MG63 (cell line): ENCODE results near the gene ZNF79. TPM values are rescaled to one million over a fixed set of nuclear protein-coding genes. Genes with fewer than 3 reads are reported as not detected.

Experiments
- DNase-seq: peaks from one replicate; pipeline ENCODE4 v3.0.0-alpha.2; 2020
- H3K27me3 ChIP-seq: fragments of 250-450 bp; sonication (Bioruptor Pico); 2 replicates; pipeline ENCODE4 v1.5.1; 2020; ENCODE audit warnings: mild to moderate bottlenecking, moderate library complexity
- H3K36me3 ChIP-seq: fragments of 250-450 bp; sonication (Bioruptor Pico); 2 replicates; pipeline ENCODE4 v1.5.1; 2020; ENCODE audit warnings: mild to moderate bottlenecking, moderate library complexity
- H3K4me3 ChIP-seq: fragments of 250-450 bp; sonication (Bioruptor Pico); 2 replicates; pipeline ENCODE4 v1.5.1; 2020; ENCODE audit warnings: mild to moderate bottlenecking, moderate library complexity
- H3K9me3 ChIP-seq: fragments of 250-450 bp; sonication (Bioruptor Pico); 2 replicates; pipeline ENCODE4 v1.5.1; 2020; ENCODE audit warnings: mild to moderate bottlenecking, moderate library complexity
- total RNA-seq: library from RNA; depleted of rRNA; stranded (reverse); fragments of >200 nt; shearing (Covaris generic); gene quantifications from 2 replicates; pipeline ENCODE4 v1.2.3, GENCODE V29; 2014; ENCODE audit warnings: low replicate concordance; rRNA removed

Gene ZNF79
- 3.3 and 4.4 TPM in 2 replicates for total RNA-seq

GRCh38 chr9:127423934-127424675, at the start of gene ZNF79:
Gene ZNF79 (plus strand): TSS chr9:127424382. CDS start chr9:127424788, 406 bp downstream.
- no peaks in the 10 kb centered on the region; the same call in none of the 2 replicates for H3K36me3 ChIP-seq
- peak; percentile 94 for DNase-seq
- peak within 1 kb of the TSS; percentile 94 for H3K4me3 ChIP-seq
- H3K9me3 ChIP-seq: no peaks in the 10 kb centered on the region
- H3K27me3 ChIP-seq: no peaks in the 10 kb centered on the region

GRCh38 chr9:127380479-127380878, 43.7 kb upstream of the ZNF79 start:
- no peaks in the 10 kb centered on the region for H3K27me3 ChIP-seq
- no peak for DNase-seq

GRCh38 chr9:127382541-127382940, 41.6 kb upstream of the ZNF79 start:
- H3K36me3 ChIP-seq: no peaks in the 10 kb centered on the region
- no peak overlapping the region for H3K4me3 ChIP-seq
- no peaks in the 10 kb centered on the region for H3K27me3 ChIP-seq
- no peaks in the 10 kb centered on the region for H3K9me3 ChIP-seq
- no peak for DNase-seq

More at GRCh38 chr9:127380479-127380878, 43.7 kb upstream of the ZNF79 start:
- H3K36me3 ChIP-seq: no peaks in the 10 kb centered on the region
- H3K9me3 ChIP-seq: no peaks in the 10 kb centered on the region
- H3K4me3 ChIP-seq: no peak overlapping the region

- no peak overlapping the region for H3K4me3 ChIP-seq
- no peaks in the 10 kb centered on the region for H3K9me3 ChIP-seq
- H3K27me3 ChIP-seq: no peaks in the 10 kb centered on the region
- DNase-seq: no peak
- no peaks in the 10 kb centered on the region for H3K36me3 ChIP-seq
These were observed 40.0 kb upstream of the ZNF79 start for GRCh38 chr9:127384016-127384730.

- no peaks in the 10 kb centered on the region for H3K36me3 ChIP-seq
- no peak overlapping the region for H3K4me3 ChIP-seq
- H3K9me3 ChIP-seq: no peaks in the 10 kb centered on the region
- DNase-seq: no peak
- H3K27me3 ChIP-seq: no peaks in the 10 kb centered on the region
These were observed 39.3 kb upstream of the ZNF79 start for GRCh38 chr9:127384901-127385300.

- Histone ChIP-seq H3K4me3 (no peak overlapping the region), H3K9me3 (no peaks in the 10 kb centered on the region), H3K27me3 (no peaks in the 10 kb centered on the region), H3K36me3 (no peaks in the 10 kb centered on the region)
- no peak for DNase-seq
These were observed 37.9 kb upstream of the ZNF79 start for GRCh38 chr9:127386249-127386648.

GRCh38 chr9:127386981-127387380, 37.2 kb upstream of the ZNF79 start:
- no peaks in the 10 kb centered on the region for H3K27me3 ChIP-seq
- H3K9me3 ChIP-seq: no peaks in the 10 kb centered on the region
- no peaks in the 10 kb centered on the region for H3K36me3 ChIP-seq
- no peak overlapping the region for H3K4me3 ChIP-seq
- DNase-seq: no peak

- Histone ChIP-seq H3K9me3 (no peaks in the 10 kb centered on the region), H3K4me3 (no peak overlapping the region), H3K36me3 (no peaks in the 10 kb centered on the region), H3K27me3 (no peaks in the 10 kb centered on the region)
- DNase-seq: peak; percentile 86
These were observed 35.9 kb upstream of the ZNF79 start for GRCh38 chr9:127388037-127388855.

- H3K36me3 ChIP-seq: no peaks in the 10 kb centered on the region
- no peaks in the 10 kb centered on the region for H3K9me3 ChIP-seq
- DNase-seq: no peak
- no peak overlapping the region for H3K4me3 ChIP-seq
- no peaks in the 10 kb centered on the region for H3K27me3 ChIP-seq
These were observed 35.3 kb upstream of the ZNF79 start for GRCh38 chr9:127388856-127389238.

- H3K27me3 ChIP-seq: no peaks in the 10 kb centered on the region
- DNase-seq: no peak
- H3K4me3 ChIP-seq: no peak overlapping the region
- no peaks in the 10 kb centered on the region for H3K9me3 ChIP-seq
- H3K36me3 ChIP-seq: no peaks in the 10 kb centered on the region
These were observed 34.6 kb upstream of the ZNF79 start for GRCh38 chr9:127389381-127390247.

GRCh38 chr9:127390248-127390545, 34.0 kb upstream of the ZNF79 start:
- H3K27me3 ChIP-seq: no peaks in the 10 kb centered on the region
- no peak overlapping the region for H3K4me3 ChIP-seq
- no peaks in the 10 kb centered on the region for H3K36me3 ChIP-seq
- DNase-seq: no peak
- no peaks in the 10 kb centered on the region for H3K9me3 ChIP-seq

- H3K4me3 ChIP-seq: no peak overlapping the region
- no peaks in the 10 kb centered on the region for H3K27me3 ChIP-seq
- no peaks in the 10 kb centered on the region for H3K9me3 ChIP-seq
- no peak for DNase-seq
- no peaks in the 10 kb centered on the region for H3K36me3 ChIP-seq
These were observed 33.6 kb upstream of the ZNF79 start for GRCh38 chr9:127390563-127390962.

GRCh38 chr9:127392166-127392565, 32.0 kb upstream of the ZNF79 start:
- no peak overlapping the region for H3K4me3 ChIP-seq
- H3K27me3 ChIP-seq: no peaks in the 10 kb centered on the region
- no peak for DNase-seq
- no peaks in the 10 kb centered on the region for H3K36me3 ChIP-seq
- no peaks in the 10 kb centered on the region for H3K9me3 ChIP-seq

GRCh38 chr9:127392976-127393375, 31.2 kb upstream of the ZNF79 start:
- H3K9me3 ChIP-seq: no peaks in the 10 kb centered on the region
- DNase-seq: no peak
- H3K27me3 ChIP-seq: no peaks in the 10 kb centered on the region
- no peak overlapping the region for H3K4me3 ChIP-seq
- no peaks in the 10 kb centered on the region for H3K36me3 ChIP-seq

- H3K4me3 ChIP-seq: no peak overlapping the region
- DNase-seq: no peak
- H3K9me3 ChIP-seq: no peaks in the 10 kb centered on the region
- H3K27me3 ChIP-seq: no peaks in the 10 kb centered on the region
- H3K36me3 ChIP-seq: no peaks in the 10 kb centered on the region
These were observed 30.5 kb upstream of the ZNF79 start for GRCh38 chr9:127393645-127394044.

GRCh38 chr9:127395497-127396252, 28.5 kb upstream of the ZNF79 start:
- no peaks in the 10 kb centered on the region for H3K27me3 ChIP-seq

More at GRCh38 chr9:127395497-127396252, 28.5 kb upstream of the ZNF79 start:
- no peak overlapping the region for H3K4me3 ChIP-seq
- no peak for DNase-seq
- H3K36me3 ChIP-seq: no peaks in the 10 kb centered on the region
- no peaks in the 10 kb centered on the region for H3K9me3 ChIP-seq
